ENCODE measurements around the gene DCTD. TPM values are rescaled to one million over a fixed set of nuclear protein-coding genes. Genes with fewer than 3 reads are reported as not detected.

Gene DCTD
- total and polyA plus RNA-seq, 2 of the 13 experiments (the other 11 are each of a cell fraction or from before 2014, with no cell fraction given): 85.1 to 95.3 TPM

GRCh38 chr4:182877326-182877883 lies 39.8 kb downstream of the DCTD start (continued):
- TF ChIP-seq ZNF318 (CRISPR knock-in tag; IDR thresholded peaks at IDR 0.05) (no peak), ZBTB49 (CRISPR knock-in tag; IDR thresholded peaks at IDR 0.05; ENCODE audit: borderline replicate concordance) (no peak), NFAT5 (CRISPR knock-in tag; IDR thresholded peaks at IDR 0.05) (peak; percentile 60; the same call in 1 of the 2 replicates), BCL6 (CRISPR knock-in tag; IDR thresholded peaks at IDR 0.05) (peak; percentile 68), ZNF329 (CRISPR knock-in tag; IDR thresholded peaks at IDR 0.05; ENCODE audit: low read depth) (no peak), ZBTB38 (CRISPR knock-in tag; IDR thresholded peaks at IDR 0.05) (peak; percentile 50), ARNT (IDR thresholded peaks at IDR 0.05) (no peak), MTA3 (CRISPR knock-in tag; IDR thresholded peaks at IDR 0.05) (no peak), CC2D1A (CRISPR knock-in tag; IDR thresholded peaks at IDR 0.05) (no peak), SMYD3 (CRISPR knock-in tag; IDR thresholded peaks at IDR 0.05) (0 out of 2 replicates have a peak, but pooled peaks have one; percentile 48), E2F5 (CRISPR knock-in tag; conservative IDR thresholded peaks at IDR 0.05) (no peak), ZNF740 (CRISPR knock-in tag; IDR thresholded peaks at IDR 0.05) (no peak)

Data from HepG2 (cell line).